ENCODE data around the gene ENG. TPM values are rescaled to one million over a fixed set of nuclear protein-coding genes. Genes with fewer than 3 reads are reported as not detected.

ENG gene
- total and polyA plus RNA-seq, 12 donors: 76.8 to 310 (median 142) TPM

DNA sequence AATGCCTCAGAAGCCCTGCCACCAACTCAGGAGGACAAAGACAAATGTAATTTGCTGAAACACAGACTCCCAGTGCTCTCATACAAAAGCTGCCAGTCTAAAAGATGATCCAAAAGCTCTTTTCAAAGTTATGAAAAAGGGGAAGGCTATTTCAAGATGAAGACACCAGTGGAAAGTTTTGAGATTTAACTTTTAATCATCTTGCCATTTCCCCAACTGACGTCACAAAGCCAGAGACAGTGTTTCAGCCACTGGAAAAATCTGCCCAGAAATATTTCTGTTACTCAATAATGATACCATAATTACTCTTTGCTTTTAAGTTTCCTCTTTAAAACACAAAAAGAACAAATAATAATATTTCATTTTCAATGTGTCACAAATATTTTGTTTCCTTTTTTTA, 20.9 kb downstream of the ENG start:
- Histone ChIP-seq H3K27me3 (no peaks in the 10 kb centered on the region), H3K27ac (peak overlapping the region in 9 of 10 donors; percentile 32 to 99 (median 89)), H3K9me3 (no peaks in the 10 kb centered on the region), H3K4me3 (no peak overlapping the region), H3K36me3 (peaks cover 0 to 80% (median 6%) of the 10 kb centered on the region in 9 donors), H3K4me1 (peaks cover 39 to 100% (median 90%) of the 10 kb centered on the region in 9 donors)
- no peak for TF ChIP-seq CTCF (IDR thresholded peaks at IDR 0.05)
- ATAC-seq: no peak
- intact Hi-C loops (cut with DNase I): no loop called here
- no peak for DNase-seq
- 27 to 32% methylated on average over 1 of the region's 1 CpG for WGBS, 2 donors

- no peaks in the 10 kb centered on the region for H3K27me3 ChIP-seq
- no peak overlapping the region for H3K4me3 ChIP-seq
- peaks cover 29 to 100% (median 90%) of the 10 kb centered on the region in 9 donors for H3K4me1 ChIP-seq
- DNase-seq: no peak
- H3K36me3 ChIP-seq: peaks cover 0 to 78% (median 6%) of the 10 kb centered on the region in 9 donors
- no peak for ATAC-seq
- H3K27ac ChIP-seq: peak overlapping the region in 9 of 10 donors; percentile 29 to 99 (median 89)
- WGBS, 2 donors: 54 to 67% methylated on average over 7 of the region's 7 CpGs
- H3K9me3 ChIP-seq: no peaks in the 10 kb centered on the region
- intact Hi-C loops (cut with DNase I): no loop called here
- TF ChIP-seq CTCF (IDR thresholded peaks at IDR 0.05): no peak
These were observed 22.2 kb downstream of the ENG start for GRCh38 chr9:127832248-127832647.

DNA sequence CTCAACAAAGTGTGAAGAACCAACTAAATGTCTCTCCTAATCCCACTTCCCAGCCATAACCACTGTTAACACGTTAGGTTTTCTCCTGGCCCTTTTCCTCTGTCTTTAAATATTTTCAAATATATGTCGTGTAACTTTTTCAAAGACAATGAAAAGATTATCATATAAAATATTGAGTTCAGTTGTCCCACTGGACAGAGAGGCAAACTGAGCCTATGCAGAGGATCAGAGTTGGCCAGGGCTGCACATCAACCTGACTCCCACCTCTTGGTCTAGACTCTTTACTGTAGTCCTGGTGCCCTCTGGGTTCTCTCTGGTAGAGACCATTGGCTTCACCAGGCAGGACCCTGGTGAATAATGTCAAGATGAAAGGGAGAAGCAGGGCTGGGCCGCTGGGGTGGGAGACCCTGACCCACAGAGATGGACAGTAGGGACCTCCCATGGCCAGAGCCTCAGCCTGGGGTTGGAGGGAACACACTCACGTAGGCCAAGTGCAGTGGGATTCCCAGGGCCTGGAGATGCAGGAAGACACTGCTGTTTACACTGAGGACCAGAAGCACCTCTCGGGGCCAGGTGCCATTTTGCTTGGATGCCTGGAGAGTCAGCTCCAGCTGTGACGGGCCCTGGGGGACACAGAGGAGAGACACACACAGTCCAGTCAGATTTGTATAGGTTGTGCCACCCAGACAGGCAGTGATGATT, 25.1 kb downstream of the ENG start:
- Histone ChIP-seq H3K4me3 (peak overlapping the region in 1 of 10 donors; percentile 38), H3K36me3 (peaks cover 0 to 86% (median 26%) of the 10 kb centered on the region in 9 donors), H3K9me3 (no peaks in the 10 kb centered on the region), H3K27me3 (no peaks in the 10 kb centered on the region), H3K27ac (peak overlapping the region; percentile 77 to 99 (median 87)), H3K4me1 (peaks cover 19 to 89% (median 77%) of the 10 kb centered on the region in 9 donors)
- DNase-seq: no peak
- no peak for TF ChIP-seq CTCF (IDR thresholded peaks at IDR 0.05)
- intact Hi-C loops (cut with DNase I): loop anchor here in 5 of 10 donors (5.0 kb wide), 3 partner anchors 33 to 43 kb away; no protein-coding TSS in a partner anchor
- ATAC-seq: no peak
- 74 to 82% methylated on average over 6 of the region's 6 CpGs for WGBS, 2 donors

GRCh38 chr9:127828262-127829031, 26.0 kb downstream of the ENG start:
- H3K36me3 ChIP-seq: peaks cover 0 to 90% (median 31%) of the 10 kb centered on the region in 9 donors
- intact Hi-C loops (cut with DNase I): loop anchor here in 5 of 10 donors (5.0 kb wide), 3 partner anchors 34 to 44 kb away; no protein-coding TSS in a partner anchor

More at GRCh38 chr9:127828262-127829031, 26.0 kb downstream of the ENG start:
- 1 to 6% methylated on average over 30 to 34 of the region's 34 CpGs for WGBS, 2 donors
- Histone ChIP-seq H3K9me3 (no peaks in the 10 kb centered on the region), H3K4me1 (peaks cover 19 to 80% (median 68%) of the 10 kb centered on the region in 9 donors), H3K27me3 (no peaks in the 10 kb centered on the region), H3K27ac (peak overlapping the region; percentile 77 to 99 (median 87)), H3K4me3 (peak overlapping the region in 8 of 10 donors; percentile 12 to 38 (median 32))
- ATAC-seq: peak; percentile 77 to 91 (median 87)
- TF ChIP-seq CTCF (IDR thresholded peaks at IDR 0.05): peak in 3 of 9 donors; percentile 12 to 35 (median 33)
- peak; percentile 91 to 94 for DNase-seq
